Measurements from ENCODE around the gene DPYD.
"Not testable (repeated sequence)": the region's sequence is repeated elsewhere in the genome, so short reads cannot be mapped to it uniquely, and the experiment has no call there.

Gene DPYD

DNA sequence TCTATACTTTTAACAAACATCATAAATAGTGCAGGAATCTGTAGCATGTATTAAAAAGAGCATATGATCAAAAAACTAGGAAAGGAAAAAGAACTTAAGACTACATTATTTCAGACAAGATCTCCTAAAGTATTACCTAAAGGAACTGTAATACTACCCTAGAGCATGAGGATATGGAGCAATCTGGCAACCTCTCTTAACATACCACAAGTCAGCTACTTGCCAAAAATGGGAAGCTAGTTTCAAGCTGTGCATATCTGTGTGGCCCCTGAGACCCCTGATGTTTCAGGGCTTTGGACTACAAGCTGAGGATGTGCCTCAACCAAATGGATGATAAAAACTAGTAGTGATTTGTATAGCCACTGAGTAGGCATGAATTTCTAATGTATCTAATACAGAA is 673.6 kb downstream of the DPYD start:
- DNase-seq (ENCODE audit: insufficient read length, low spot score) (no peak), FAIRE-seq (no peak)

DNA sequence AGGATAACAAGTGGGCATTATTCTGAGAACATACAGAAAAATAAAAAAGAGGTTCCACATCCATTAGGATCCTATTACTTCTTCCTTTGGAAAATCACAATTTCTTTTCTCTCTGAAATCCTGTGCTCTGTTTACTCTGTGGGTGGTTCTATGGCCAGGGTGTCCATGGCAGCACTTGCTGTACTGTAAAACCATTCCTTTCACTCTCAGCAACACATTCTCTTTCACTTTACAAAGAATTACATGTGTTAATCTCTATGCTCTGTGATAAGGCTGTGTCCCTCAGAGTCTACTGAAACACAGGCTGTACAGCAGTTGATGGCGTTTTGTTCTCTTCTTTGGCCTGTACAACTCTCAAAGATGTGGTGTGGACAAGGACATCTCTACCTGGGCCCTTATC is 675.2 kb downstream of the DPYD start:
- DNase-seq (ENCODE audit: insufficient read length, low spot score) (no peak), FAIRE-seq (no peak)

DNA sequence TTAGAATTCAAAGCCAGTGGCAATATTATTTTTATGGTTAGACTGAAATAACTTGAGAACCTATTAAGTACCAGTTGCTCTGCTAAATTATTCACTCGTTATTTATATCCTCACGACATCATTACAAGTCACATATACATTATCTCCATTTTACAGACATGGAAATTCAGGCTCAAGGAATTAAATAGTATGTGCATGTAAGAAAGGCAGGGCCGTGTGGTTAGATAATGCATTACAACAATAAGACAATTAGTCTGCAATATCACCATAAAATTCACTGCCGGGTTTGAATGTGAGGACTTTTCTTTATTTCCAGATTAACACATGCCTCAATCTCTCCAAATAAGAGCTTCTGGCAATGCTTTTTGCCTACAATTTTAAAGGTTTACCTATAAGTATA is 675.8 kb downstream of the DPYD start:
- DNase-seq (ENCODE audit: insufficient read length, low spot score) (no peak), FAIRE-seq (no peak)

DNA sequence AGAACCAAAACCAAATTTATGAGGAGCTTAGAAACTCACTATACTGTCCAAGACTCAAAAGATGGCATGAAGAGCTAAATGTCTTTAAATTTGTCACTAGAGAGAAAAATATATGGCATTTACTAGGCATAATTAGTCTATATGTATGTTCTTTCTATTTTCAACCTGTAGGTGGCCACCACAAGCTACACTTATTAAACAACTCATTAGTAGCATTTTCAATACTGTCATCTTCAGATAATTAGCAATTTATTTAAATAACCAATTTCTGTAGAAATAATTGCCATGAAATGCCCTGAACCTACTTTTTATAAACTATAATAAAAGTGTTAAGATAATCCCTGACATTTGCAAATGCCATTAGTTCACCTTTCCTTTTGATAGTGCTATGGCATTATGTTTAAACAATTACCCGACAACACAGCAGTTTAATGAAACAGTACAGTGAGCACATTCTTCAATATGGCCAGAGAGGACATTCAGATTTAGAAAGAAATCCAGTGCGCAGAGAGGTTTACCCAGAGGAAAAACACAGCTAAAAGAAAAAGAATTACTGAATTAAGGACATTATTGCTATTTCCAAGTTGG is 676.8 kb downstream of the DPYD start:
- FAIRE-seq (no peak), DNase-seq (ENCODE audit: insufficient read length, low spot score) (no peak)

DNA sequence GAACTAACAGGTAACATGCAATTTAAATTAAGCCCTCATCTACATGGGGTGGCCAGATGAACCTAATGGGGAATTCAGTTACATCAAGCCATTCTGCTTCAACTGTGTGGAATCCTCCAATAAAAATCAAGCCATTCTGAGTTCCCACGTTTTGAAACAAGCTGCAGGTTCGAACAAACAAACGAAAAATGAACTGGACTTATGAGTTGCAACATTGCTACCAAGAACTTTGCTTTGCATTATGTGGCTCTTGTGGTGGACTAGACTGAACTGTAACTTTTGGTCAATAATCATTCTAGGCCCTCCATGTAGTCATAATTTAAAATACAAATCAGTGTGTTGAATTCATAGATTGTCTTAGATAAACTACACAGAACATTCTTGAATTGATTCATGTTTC is 682.0 kb downstream of the DPYD start:
- DNase-seq (ENCODE audit: insufficient read length, low spot score) (no peak), FAIRE-seq (no peak)

DNA sequence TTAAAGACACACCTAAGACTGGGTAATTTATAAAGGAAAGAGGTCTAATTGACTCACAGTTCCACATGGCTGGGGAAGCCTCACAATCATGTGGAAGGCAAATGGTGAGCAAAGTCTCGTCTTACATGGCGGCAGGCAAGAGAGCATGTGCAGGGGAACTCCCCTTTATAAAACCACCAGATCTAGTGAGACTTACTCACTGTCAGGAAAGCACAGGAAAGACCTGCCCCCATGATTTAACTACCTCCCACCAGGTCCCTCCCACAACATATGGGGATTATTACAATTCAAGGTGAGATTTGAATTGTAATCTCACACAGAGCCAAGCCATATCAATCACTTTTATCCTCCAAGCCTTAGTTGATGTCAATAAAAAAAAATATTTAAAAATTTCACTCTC is 689.5 kb downstream of the DPYD start:
- DNase-seq (ENCODE audit: insufficient read length, low spot score); FAIRE-seq: not testable (repeated sequence)

DNA sequence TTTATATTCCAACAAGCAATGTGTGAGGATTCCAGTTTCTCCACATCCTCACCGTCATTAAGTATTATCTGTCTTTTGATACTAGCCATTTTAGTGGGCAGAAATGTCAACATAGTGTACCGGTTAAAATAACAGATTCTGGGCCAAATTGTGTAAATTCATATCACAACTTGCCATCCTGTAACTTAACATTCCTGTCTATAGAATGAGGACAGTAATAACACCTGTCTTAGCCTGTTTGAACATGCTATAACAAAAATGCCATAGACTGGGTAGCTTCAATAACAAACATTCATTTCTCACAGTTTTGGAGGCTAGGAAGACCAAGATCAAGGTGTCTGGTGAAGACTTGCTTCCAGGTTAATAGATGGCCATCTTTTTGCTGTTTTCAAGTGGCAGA is 708.2 kb downstream of the DPYD start:
- no peak for FAIRE-seq

DNA sequence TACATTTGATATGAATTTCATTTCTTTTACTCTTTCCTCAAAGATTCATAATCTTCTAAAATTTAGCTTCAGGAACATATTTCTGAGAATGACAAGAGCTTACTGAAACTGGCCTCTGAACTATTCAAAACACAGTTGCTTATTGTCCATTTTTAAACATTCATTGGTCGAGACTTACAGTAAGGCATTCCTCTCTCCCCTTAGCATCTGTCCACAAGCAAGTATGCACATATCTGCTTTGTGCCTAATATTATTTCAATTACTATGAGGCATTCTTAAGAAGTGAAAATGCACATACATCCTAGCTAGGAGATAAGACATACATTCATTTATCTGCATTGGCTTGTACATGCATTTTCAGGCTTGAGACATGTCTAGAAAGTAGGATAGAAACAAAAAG is 710.5 kb downstream of the DPYD start:
- DNase-seq (ENCODE audit: insufficient read length, low spot score) (no peak), FAIRE-seq (no peak)

More for the DNA sequence above, 708.2 kb downstream of the DPYD start:
- DNase-seq (ENCODE audit: insufficient read length, low spot score): no peak

DNA sequence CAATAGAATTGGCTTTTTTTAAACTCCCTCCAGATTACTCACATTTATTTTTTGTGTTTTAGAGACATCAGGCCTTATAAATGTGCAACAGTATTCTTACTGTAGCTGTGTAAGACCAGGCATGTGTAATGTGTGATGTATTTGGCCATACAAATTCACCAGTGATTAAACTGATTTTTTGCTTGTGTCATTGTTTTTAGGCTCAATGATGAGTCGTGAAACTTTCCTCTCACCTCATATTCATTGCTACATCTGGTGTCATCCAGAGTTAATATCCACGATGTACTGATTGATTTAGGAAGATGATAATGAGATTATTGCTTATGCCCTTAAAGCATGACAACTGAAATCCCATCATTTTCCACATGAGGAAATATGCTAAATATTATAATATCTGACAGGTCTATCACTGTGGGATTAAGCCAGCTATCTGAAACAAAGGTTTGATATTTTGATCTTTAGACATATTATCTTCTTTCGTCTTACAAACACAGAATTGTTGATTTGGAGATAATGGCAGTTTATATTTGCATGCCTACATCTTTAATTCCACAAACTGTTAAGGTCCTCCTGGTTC is 711.4 kb downstream of the DPYD start:
- DNase-seq (ENCODE audit: insufficient read length, low spot score): no peak
- FAIRE-seq: no peak

DNA sequence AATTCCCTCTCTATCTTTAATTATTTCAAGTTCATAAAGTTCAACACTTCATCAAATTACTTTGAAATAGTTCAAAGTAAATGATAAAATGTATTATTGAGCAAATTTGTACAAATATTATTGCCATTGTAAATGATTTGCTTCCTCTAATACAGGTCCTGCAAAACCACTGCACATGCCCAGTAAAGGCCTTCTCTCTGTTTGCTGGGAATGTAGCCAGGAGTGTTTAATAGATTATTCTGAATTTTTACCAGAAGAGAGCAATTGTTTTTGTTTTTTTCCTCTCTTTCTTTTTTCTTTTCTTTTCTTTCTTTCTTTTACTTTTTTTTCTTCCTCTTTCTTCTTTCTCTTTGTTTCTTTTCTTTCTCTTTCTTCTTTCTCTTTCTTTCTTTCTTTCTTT is 713.0 kb downstream of the DPYD start:
- DNase-seq (ENCODE audit: insufficient read length, low spot score): no peak
- no peak for FAIRE-seq

DNA sequence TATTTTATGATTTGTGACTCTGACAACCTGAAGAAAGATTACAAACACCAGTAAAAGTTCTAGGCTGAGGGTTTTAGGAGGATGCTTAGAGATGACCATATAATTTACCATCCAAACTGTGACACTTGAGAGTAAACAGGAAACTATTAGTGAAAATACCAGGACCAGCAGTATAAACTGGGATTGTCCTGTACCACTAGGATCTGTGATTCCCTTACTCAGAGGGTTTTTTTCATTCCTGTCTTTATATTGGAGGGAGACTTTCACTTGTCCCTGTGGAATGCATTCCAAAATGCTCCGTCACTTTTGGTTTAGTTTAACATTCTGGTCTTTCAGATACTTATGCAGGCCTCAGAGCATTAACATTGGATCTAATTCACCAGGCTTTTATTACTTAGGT is 716.4 kb downstream of the DPYD start:
- DNase-seq (ENCODE audit: insufficient read length, low spot score): no peak
- FAIRE-seq: no peak

DNA sequence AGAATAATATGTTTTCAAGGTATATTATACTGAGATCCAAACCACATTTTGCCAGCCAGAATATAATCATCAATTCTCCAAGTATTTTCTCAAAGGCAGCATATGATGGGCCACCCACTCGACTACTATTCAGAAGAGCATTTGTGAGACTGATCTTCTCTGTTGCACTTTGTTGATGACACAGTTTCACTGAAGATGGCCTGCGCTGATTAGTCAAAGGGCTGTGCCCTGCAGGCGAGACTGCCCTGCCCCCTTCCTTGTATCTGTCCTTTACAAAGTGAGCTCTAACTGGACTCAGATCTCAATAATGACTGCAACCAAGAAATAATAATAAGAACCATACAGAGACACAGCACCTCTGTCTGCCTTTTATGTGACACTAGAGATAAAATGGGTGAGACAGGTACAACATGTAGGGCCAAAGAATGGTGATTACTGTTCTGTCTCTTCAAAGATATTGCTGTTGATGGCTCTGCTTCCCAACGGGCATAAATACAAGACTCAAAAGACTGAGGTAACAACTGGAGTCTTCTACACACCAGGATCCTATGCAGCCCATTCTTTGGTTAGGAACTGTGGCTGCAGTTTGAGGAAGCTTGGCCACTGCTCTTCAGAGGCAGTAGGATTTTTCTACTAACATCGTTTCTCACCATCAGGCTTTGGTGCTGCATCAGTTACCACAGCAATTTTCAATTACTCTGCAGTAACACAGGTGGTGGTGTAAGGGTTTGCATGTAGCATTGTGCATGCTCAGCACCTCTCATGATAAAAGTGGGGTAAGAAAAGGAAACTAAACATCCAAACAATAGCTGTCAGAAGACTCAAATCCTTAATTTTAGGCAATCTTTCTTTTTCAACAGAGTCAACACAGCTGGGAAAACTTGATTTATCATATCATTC is 718.1 kb downstream of the DPYD start:
- DNase-seq (ENCODE audit: insufficient read length, low spot score) (no peak), FAIRE-seq (no peak)

DNA sequence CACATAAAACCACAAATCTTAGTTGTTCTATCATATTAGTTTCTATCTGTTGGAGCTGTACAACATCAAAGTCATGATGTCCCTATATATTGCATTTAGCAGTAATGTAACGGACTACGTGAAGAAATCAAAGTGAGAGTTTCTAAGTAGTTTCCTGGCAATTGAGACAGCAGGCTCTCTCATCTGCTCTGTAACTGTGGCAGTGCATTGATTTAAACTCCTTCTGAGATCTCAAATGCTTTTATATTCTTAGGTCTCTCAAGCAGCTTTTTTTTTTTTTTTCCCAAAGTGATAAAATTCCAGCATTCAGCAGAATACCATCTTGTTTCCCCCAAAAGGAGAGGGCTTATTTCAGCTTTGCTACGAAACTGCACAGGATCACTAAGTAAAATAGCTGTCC is 719.2 kb downstream of the DPYD start:
- no peak for DNase-seq (ENCODE audit: insufficient read length, low spot score)
- FAIRE-seq: no peak

DNA sequence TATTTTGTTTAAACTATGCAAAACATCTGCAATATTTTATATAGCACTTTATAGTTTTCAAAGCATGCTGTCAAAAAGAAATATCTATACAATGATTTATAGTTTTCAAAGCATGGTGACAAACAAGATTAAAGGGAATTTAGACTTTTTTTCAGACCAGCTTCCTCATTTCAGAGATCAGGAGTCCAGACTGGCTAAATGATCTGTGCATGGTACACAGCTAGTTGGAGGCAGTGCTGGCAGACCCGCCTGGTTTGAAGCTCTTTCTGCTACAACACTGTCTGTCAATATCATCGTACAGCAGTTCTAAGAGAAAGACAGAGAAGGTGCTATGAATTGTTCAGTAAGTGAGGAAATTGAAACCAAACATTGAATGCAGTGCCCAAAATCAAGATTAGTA is 720.2 kb downstream of the DPYD start:
- no peak for FAIRE-seq

DNA sequence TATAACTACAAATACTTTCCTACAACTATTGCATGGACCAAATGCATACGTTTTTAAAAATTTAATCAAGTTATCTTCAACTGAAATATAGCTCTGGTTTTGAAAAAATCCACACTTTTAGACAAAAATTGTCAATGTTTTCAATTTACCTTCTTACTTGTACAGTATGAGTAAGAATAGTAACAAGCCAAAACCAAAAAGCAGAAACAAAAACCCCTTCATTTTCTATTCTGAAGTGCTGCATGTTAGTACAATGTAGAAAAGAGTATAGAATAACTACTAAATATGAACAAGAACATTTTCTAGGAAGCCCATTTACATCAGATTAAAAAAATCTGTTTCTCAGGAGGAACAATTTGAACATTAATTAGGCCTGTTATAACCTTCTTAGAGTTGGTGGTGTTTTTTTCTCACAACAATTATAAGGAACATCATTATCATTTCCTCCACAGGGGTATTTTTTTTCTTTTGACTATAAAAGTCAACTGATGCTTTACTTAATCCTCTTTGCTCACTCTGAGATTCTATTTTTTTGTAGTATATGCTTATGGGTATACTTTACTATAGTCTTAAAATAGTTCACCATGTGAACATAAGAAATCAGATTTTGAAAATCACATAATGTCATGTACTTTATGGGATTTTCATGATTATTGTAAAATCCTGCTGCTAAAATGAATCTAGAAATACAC is 723.9 kb downstream of the DPYD start:
- DNase-seq (ENCODE audit: insufficient read length, low spot score) (no peak), FAIRE-seq (no peak)

More for the DNA sequence above, 720.2 kb downstream of the DPYD start:
- DNase-seq (ENCODE audit: insufficient read length, low spot score): no peak

DNA sequence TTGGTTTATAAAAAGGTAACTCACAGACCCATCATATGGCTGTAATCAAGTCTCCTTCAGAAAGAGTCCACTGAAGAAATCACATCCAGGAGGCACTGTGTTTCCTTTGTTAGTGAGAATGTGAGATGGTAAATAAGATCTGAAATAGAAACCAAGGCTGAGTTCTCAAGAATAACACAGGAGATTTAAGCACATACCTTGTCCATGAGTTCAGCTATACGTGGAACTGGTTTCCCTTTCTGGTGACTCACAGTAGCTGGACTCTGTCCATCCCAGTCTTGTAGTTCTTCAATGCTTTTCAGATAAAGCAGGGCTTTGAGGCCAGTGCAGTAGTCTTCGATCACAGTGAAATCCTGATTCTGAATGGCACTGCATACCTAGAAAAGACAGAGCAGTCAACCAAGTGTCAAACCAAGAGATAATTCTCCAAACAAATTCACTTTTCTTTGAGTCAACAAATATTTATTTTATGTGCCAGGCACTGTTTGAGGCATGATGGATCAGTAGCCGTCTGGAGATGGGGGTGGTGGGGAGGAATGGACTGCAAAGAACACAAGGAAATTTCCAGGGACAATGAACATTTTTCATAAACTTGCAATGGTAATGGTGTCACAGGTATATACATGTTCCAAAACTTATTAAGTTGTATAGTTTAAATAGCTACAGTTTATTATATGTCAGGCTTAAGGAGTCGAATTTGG is 727.8 kb downstream of the DPYD start:
- peak; percentile 53 for DNase-seq (ENCODE audit: insufficient read length, low spot score)
- peak; percentile 84 for FAIRE-seq

DNA sequence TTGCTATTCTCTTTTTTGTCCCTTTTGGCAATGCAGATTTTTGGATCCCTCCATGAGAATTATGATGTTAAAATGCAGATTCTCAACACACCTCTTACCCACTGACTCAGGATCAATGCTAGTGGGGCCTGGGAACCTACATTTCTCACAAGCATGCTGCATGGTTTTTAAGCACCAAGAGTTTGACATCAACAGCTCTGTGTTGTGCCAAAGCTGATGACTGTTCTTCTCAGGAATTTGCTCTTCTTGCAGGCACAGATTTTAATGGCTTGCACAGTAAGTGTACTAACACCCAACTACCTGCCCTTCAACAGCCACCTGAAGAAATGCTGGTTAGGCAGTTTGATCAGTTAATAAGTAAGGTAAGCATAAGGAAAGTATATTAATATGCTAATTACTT is 730.5 kb downstream of the DPYD start:
- no peak for FAIRE-seq

DNA sequence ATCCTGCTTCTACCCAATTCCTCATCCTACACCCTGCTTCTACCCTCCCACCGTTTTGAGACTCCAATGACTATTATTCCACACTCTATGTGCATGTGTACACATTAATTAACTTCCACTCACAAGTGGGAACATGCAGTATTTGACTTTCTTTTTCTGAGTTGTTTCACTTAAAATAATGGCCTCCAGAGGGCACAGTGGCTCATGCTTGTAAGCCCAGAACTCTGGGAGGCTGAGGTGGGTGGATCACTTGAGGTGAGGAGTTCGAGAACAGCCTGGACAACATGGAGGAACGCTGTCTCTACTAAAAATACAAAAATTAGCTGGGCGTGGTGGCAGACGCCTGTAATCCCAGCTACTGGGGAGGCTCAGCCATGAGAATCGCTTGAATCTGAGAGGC is 734.5 kb downstream of the DPYD start:
- DNase-seq (ENCODE audit: insufficient read length, low spot score) (no peak), FAIRE-seq (no peak)

More for the DNA sequence above, 730.5 kb downstream of the DPYD start:
- no peak for DNase-seq (ENCODE audit: insufficient read length, low spot score)

DNA sequence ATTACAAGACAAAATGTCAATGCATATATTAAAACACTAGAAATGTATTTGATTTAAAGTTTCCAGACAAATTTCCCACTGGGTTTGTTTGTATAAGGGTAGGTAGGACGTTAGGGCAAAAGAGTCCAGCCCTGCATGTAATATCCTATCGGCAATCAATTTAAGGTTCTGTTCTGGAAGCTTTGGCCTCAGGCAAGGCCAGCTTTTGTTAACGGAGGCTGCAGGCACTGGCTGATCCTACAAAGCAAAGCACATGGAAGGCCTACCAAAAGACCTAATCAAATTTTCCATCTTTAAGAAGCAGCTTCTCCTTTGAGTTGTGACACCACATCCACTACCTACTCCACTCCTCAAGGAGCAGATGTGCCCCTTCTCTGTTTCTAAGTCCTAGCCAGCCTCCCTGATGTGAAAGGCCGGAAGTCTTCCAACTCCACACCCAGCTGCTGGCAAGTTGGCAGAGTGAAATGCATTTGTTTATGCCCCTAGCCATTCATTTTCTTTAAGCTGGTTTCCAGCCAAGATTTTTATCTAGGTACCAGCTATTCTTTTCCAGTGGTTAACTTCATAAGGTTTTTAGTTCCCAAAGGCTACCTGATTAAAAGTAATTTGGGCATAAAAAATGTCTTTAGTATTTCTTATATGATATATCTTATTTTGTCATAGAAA is 746.7 kb downstream of the DPYD start:
- FAIRE-seq: no peak
- DNase-seq (ENCODE audit: insufficient read length, low spot score): no peak

DNA sequence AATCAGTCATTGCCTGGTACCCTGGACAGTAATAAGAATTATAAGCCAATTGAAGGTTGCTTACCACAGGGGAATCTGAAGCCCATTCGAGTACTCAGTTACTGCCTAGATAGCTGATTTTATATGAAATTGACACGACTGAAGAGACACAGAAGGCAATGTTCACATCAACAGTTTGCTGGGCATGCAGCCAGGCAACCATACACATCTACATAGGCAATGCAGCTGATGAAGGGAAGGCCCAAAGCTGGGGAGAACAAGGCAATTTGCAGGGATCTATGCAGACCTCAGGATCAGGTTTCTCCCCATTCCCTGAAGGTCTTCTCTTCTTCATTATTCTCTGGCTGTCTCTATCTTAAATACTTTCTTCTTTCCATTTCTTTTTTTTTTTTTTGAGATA is 750.5 kb downstream of the DPYD start:
- FAIRE-seq: no peak
- no peak for DNase-seq (ENCODE audit: insufficient read length, low spot score)

Measured in HTR-8/SVneo (cell line).